HUES64 (cell line): ENCODE results near the gene PEPD.

Experiments used
- H3K27ac ChIP-seq: 2 replicates; pipeline ENCODE4 v1.7.0; 2013; ENCODE audit warnings: low read depth, low read length, inconsistent platforms
- H3K27me3 ChIP-seq: 2 replicates; pipeline ENCODE4 v1.6.1; 2013; ENCODE audit warnings: mild to moderate bottlenecking, low read length; ENCODE audit not compliant: insufficient read depth
- H3K36me3 ChIP-seq: 2 replicates; pipeline ENCODE4 v1.6.1; 2013; ENCODE audit warnings: mild to moderate bottlenecking, low read length; ENCODE audit not compliant: insufficient read depth
- H3K4me1 ChIP-seq: 2 replicates; pipeline ENCODE4 v1.6.1; 2013; ENCODE audit warnings: mild to moderate bottlenecking, low read length, moderate library complexity; ENCODE audit not compliant: insufficient read depth
- H3K4me3 ChIP-seq: 2 replicates; pipeline ENCODE4 v1.5.1; 2013; ENCODE audit warnings: mild to moderate bottlenecking, low read length, moderate library complexity
- H3K9ac ChIP-seq: 2 replicates; pipeline ENCODE4 v1.6.1; 2013; ENCODE audit warnings: mild to moderate bottlenecking, low read depth, low read length
- H3K9me3 ChIP-seq: 2 replicates; pipeline ENCODE4 v1.6.1; 2013; ENCODE audit warnings: low read depth, low read length; ENCODE audit not compliant: insufficient read depth
- WGBS: fragments of 150-250, 120-280 bp; methylation state at CpG from one replicate; pipeline ENCODE4 v1.1.7; 2013; ENCODE audit warnings: missing lambda C conversion rate; 5-methylcytosine and 5-hydroxymethylcytosine counted together

PEPD gene

GRCh38 chr19:33368074-33368864 lies 153.3 kb downstream of the PEPD start:
- H3K4me3 ChIP-seq = no peak overlapping the region
- no peaks in the 10 kb centered on the region for H3K4me1 ChIP-seq
- 0 out of 2 replicates have a peak, but pooled peaks cover 4% of the 10 kb centered on the region for H3K27me3 ChIP-seq
- no peak overlapping the region for H3K9ac ChIP-seq
- 85% methylated on average over 5 of the region's 5 CpGs for WGBS
- H3K36me3 ChIP-seq = no peaks in the 10 kb centered on the region
- H3K9me3 ChIP-seq = no peaks in the 10 kb centered on the region
- no peak overlapping the region for H3K27ac ChIP-seq

- Histone ChIP-seq H3K9ac (no peak overlapping the region), H3K27me3 (peaks cover 6% of the 10 kb centered on the region; the same call in 1 of the 2 replicates), H3K27ac (no peak overlapping the region), H3K36me3 (no peaks in the 10 kb centered on the region), H3K4me1 (no peaks in the 10 kb centered on the region), H3K9me3 (no peaks in the 10 kb centered on the region), H3K4me3 (no peak overlapping the region)
- 83% methylated on average over 5 of the region's 5 CpGs for WGBS
These were observed 154.7 kb downstream of the PEPD start for GRCh38 chr19:33366897-33367296.

DNA sequence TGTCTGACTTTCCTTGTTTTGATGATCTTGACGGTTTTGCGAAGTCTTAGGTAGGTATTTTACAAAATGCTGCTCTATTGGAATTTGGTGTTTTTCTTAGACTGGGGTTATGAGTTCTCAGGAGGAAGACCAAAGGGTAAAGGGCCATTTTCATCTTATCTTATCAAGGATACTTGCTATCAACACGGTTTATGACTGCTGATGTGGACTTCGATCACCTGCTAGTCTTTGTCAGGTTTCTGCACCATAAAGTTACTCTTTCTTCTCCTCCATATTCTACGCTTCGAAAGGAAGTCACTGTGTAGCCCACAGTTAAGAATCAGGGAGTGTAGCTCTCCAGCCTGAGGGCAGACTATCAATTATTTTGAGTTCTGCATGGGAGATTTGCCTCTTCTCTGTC lies 155.5 kb downstream of the PEPD start:
- no peaks in the 10 kb centered on the region for H3K9me3 ChIP-seq
- no peaks in the 10 kb centered on the region for H3K4me1 ChIP-seq
- H3K27ac ChIP-seq = no peak overlapping the region
- WGBS = 84% methylated on average over 6 of the region's 6 CpGs
- H3K27me3 ChIP-seq = peaks cover 6% of the 10 kb centered on the region; the same call in 1 of the 2 replicates
- no peak overlapping the region for H3K9ac ChIP-seq
- no peak overlapping the region for H3K4me3 ChIP-seq
- no peaks in the 10 kb centered on the region for H3K36me3 ChIP-seq

GRCh38 chr19:33365691-33366090 lies 155.9 kb downstream of the PEPD start:
- WGBS = 80% methylated on average over 7 of the region's 7 CpGs

DNA sequence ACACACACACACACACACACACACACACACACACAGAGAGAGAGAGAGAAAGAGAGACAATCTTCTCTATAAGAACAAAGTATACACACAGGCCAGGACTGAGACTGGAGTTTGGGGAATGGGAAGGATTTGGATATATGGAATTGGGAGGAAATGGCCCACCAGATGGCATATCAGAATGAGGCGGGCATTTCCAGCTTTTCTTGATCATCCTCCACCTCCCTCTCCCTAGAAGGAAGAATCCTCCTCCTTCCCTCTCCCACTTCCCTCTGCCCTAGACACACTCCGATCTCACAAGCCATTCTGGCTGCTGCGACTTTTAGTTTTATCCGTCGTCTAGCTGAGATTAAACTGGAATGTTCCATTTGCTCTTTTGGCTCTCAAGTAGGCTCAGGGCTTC lies 158.1 kb downstream of the PEPD start:
- 93% methylated on average over 5 of the region's 5 CpGs for WGBS
- Histone ChIP-seq H3K36me3 (no peaks in the 10 kb centered on the region), H3K27me3 (peaks cover 6% of the 10 kb centered on the region; the same call in 1 of the 2 replicates), H3K9ac (no peak overlapping the region), H3K4me3 (no peak overlapping the region), H3K27ac (no peak overlapping the region), H3K9me3 (no peaks in the 10 kb centered on the region), H3K4me1 (no peaks in the 10 kb centered on the region)

More at GRCh38 chr19:33365691-33366090, 155.9 kb downstream of the PEPD start:
- no peaks in the 10 kb centered on the region for H3K9me3 ChIP-seq
- H3K36me3 ChIP-seq = no peaks in the 10 kb centered on the region
- H3K4me1 ChIP-seq = no peaks in the 10 kb centered on the region
- H3K27ac ChIP-seq = no peak overlapping the region
- H3K27me3 ChIP-seq = peaks cover 6% of the 10 kb centered on the region; the same call in 1 of the 2 replicates
- H3K9ac ChIP-seq = no peak overlapping the region
- H3K4me3 ChIP-seq = no peak overlapping the region

DNA sequence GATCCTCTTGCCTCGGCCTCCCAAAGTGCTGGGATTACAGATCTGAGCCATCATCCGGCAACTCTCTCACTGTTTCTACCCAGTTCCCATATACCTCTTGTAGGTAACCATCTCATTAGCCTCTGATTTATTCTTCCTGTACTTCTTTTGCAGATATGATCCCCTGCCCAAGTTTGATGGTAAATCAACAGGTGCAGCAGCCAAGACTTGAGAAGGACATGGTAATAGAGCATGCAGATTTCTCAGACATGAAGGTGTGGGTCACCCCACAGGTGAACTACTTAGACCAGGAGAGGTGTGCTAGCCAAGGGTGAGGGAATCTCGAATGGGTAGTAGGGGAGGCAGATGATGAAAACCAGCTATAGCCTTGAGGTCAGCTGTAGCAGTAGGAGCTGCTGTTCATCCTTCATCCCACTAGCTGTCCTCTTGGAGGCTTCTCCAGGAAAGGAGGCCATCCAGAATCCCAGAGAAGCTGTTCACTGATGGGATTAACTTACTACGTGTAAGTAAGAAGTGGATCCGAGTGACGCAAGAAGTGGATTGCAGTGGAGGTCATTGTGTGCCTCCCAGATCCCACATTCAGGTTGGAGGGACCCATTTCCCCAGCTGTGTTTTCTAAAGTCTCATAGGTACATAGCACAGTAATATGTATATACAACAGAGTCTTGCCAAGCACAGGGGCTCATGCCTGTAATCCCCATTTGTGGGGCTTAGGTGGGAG lies 158.9 kb downstream of the PEPD start:
- no peaks in the 10 kb centered on the region for H3K4me1 ChIP-seq
- H3K36me3 ChIP-seq = no peaks in the 10 kb centered on the region
- H3K9me3 ChIP-seq = no peaks in the 10 kb centered on the region
- no peak overlapping the region for H3K27ac ChIP-seq
- no peak overlapping the region for H3K4me3 ChIP-seq
- peaks cover 6% of the 10 kb centered on the region; the same call in 1 of the 2 replicates for H3K27me3 ChIP-seq
- 89% methylated on average over 6 of the region's 6 CpGs for WGBS
- H3K9ac ChIP-seq = no peak overlapping the region

DNA sequence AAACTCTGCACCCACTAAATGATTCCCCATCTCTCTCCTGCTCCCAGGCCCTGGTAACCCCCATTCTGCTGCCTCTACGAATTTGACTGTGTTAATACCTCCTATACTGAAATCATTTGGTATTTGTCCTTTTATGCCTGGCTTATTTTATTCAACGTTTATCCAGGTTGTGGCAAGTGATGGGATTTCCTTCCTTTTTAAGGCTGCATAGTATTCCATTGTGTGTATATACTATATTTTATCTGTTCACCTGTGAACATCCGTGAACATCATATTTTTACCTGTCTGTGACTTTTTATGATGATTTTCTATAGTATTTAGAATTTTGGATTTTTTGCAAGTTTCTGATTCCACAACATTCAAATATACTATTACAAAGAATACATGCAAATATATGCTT lies 162.0 kb downstream of the PEPD start:
- H3K36me3 ChIP-seq = no peaks in the 10 kb centered on the region
- WGBS = 88% methylated on average over 2 of the region's 3 CpGs
- H3K4me3 ChIP-seq = no peak overlapping the region
- peaks cover 3% of the 10 kb centered on the region; the same call in 1 of the 2 replicates for H3K9me3 ChIP-seq
- H3K27me3 ChIP-seq = peaks cover 2% of the 10 kb centered on the region; the same call in 1 of the 2 replicates
- no peaks in the 10 kb centered on the region for H3K4me1 ChIP-seq
- H3K27ac ChIP-seq = no peak overlapping the region
- H3K9ac ChIP-seq = no peak overlapping the region

DNA sequence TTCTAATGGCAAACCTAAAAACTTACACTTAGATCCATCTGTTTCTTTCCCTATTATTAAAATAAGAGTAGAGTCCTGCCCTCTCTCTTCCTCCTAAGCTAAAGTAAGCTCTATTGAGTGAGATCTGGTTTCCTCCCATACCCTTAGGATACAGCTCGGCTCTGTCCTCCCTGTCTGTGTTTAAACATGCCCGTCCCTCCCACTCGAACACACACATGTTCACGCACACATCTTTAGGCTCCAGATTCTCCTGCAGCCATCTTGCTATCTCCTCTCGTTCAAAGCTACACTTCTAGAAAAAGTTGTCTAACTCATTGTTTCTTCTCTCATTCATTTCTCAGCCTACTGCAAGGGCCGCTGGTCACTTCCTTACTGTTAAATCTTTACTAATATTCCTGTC lies 163.2 kb downstream of the PEPD start:
- no peaks in the 10 kb centered on the region for H3K36me3 ChIP-seq
- no peak overlapping the region for H3K9ac ChIP-seq
- peaks cover 3% of the 10 kb centered on the region; the same call in 1 of the 2 replicates for H3K9me3 ChIP-seq
- H3K27me3 ChIP-seq = peaks cover 2% of the 10 kb centered on the region; the same call in 1 of the 2 replicates
- H3K27ac ChIP-seq = no peak overlapping the region
- no peaks in the 10 kb centered on the region for H3K4me1 ChIP-seq
- WGBS = 92% methylated on average over 6 of the region's 6 CpGs
- H3K4me3 ChIP-seq = no peak overlapping the region

DNA sequence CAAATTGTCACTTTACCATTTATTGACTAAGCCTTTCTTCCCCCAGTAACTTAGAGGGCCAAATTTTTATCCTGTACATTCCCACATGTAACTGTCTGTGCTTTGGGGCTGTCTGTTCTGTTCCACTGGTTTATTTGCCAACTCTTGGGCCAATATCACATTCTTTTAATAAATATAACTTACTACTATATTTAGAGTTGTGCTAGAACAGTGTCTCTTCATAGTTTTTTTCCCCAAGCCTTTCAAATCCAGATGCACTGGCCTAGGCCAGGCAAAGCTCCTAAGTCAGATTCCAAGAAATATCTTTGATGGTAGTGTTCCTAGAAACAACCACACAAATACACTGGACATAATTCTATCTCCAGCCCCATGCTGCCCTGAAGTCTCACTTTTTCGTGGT lies 164.0 kb downstream of the PEPD start:
- Histone ChIP-seq H3K9me3 (peaks cover 3% of the 10 kb centered on the region; the same call in 1 of the 2 replicates), H3K4me1 (no peaks in the 10 kb centered on the region), H3K36me3 (no peaks in the 10 kb centered on the region), H3K4me3 (no peak overlapping the region), H3K27me3 (no peaks in the 10 kb centered on the region), H3K9ac (no peak overlapping the region), H3K27ac (no peak overlapping the region)
- WGBS = 77% methylated on average over 1 of the region's 1 CpG

GRCh38 chr19:33355535-33355934 lies 166.1 kb downstream of the PEPD start:
- Histone ChIP-seq H3K4me1 (no peaks in the 10 kb centered on the region), H3K9me3 (peaks cover 3% of the 10 kb centered on the region; the same call in 1 of the 2 replicates), H3K27ac (no peak overlapping the region), H3K27me3 (no peaks in the 10 kb centered on the region), H3K36me3 (no peaks in the 10 kb centered on the region), H3K9ac (no peak overlapping the region), H3K4me3 (no peak overlapping the region)
- 87% methylated on average over 2 of the region's 2 CpGs for WGBS
